ENCODE measurements around the gene GPRIN1. TPM values are rescaled to one million over a fixed set of nuclear protein-coding genes. Genes with fewer than 3 reads are reported as not detected.

GPRIN1 gene
- total RNA-seq, 1 donor: 7.1 TPM

GRCh38 chr5:176629317-176629852 lies 19.4 kb upstream of the GPRIN1 start:
- H3K4me3 ChIP-seq (ENCODE audit: low read depth, low read length): no peak overlapping the region
- no peak for DNase-seq (ENCODE audit: low read depth)
- TF ChIP-seq, protein P1, sequence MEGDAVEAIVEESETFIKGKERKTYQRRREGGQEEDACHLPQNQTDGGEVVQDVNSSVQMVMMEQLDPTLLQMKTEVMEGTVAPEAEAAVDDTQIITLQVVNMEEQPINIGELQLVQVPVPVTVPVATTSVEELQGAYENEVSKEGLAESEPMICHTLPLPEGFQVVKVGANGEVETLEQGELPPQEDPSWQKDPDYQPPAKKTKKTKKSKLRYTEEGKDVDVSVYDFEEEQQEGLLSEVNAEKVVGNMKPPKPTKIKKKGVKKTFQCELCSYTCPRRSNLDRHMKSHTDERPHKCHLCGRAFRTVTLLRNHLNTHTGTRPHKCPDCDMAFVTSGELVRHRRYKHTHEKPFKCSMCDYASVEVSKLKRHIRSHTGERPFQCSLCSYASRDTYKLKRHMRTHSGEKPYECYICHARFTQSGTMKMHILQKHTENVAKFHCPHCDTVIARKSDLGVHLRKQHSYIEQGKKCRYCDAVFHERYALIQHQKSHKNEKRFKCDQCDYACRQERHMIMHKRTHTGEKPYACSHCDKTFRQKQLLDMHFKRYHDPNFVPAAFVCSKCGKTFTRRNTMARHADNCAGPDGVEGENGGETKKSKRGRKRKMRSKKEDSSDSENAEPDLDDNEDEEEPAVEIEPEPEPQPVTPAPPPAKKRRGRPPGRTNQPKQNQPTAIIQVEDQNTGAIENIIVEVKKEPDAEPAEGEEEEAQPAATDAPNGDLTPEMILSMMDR (IDR thresholded peaks at IDR 0.05; ENCODE audit: insufficient read depth, low read length): no peak

DNA sequence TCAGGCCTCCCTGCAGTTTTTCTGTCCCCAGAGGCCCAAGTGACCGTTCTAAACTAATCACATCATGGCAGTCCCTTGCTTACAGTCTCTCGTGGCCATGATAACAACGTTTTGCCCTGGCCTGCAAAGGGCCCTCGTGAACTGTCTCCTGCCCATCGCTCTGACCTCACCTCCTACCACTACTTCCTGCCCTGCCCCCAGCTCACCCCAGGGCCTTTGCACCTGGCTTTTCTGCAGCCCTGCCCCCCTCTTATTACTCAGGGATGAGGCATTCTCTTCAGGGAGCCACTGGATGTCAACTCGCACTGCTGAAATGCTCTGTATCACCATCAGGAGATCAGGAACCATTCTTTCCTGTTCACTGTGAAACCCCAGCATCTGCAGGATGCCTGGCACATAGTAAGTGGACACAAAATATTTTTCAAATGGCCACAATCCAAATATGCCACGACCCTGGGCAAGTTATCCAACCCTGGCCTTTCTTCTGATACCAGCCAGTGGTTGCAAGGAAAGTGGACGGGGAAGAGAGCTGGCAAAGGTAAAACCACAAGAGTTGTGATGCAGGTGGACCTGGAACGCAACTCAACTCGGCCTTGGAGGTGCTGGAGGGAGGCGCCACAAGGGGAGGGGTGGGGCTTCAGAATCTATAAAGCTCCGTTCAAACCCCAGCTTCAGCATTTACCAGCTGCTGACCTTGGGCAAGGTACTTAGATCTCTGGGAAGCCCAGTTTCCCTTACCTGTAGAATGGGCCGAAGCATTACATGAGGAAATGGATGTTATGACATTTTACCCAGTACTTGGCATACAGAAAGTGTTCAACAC lies 18.7 kb upstream of the GPRIN1 start:
- DNase-seq (ENCODE audit: low read depth): no peak
- TF ChIP-seq, protein P1 (IDR thresholded peaks at IDR 0.05; ENCODE audit: insufficient read depth, low read length): no peak
- no peak overlapping the region for H3K4me3 ChIP-seq (ENCODE audit: low read depth, low read length)

DNA sequence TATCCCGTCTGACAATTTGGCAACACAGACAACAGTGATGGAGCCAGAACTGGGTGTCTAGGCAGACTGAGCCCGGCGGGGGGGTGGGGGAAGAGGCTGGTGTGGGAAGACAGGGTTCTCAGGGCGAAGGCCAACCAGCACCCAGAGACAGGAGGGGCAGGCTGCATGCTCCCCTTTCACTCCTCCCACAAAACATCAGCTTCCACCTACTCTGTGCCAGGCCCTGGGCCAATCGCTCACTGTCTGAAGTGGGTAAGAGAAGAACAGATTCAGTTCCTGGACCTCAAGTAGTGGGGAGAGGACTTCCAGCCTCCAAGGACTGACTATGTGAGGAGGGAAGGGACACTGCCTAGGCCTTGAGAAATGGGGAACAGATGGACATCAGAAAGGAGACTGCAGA lies 17.6 kb upstream of the GPRIN1 start:
- TF ChIP-seq, protein P1 (IDR thresholded peaks at IDR 0.05; ENCODE audit: insufficient read depth, low read length): no peak
- no peak overlapping the region for H3K4me3 ChIP-seq (ENCODE audit: low read depth, low read length)
- DNase-seq (ENCODE audit: low read depth): no peak

- H3K4me3 ChIP-seq (ENCODE audit: low read depth, low read length): no peak overlapping the region
- TF ChIP-seq, protein P1 (IDR thresholded peaks at IDR 0.05; ENCODE audit: insufficient read depth, low read length): no peak
- no peak for DNase-seq (ENCODE audit: low read depth)
Measured at GRCh38 chr5:176626876-176627236, 16.9 kb upstream of the GPRIN1 start.

DNA sequence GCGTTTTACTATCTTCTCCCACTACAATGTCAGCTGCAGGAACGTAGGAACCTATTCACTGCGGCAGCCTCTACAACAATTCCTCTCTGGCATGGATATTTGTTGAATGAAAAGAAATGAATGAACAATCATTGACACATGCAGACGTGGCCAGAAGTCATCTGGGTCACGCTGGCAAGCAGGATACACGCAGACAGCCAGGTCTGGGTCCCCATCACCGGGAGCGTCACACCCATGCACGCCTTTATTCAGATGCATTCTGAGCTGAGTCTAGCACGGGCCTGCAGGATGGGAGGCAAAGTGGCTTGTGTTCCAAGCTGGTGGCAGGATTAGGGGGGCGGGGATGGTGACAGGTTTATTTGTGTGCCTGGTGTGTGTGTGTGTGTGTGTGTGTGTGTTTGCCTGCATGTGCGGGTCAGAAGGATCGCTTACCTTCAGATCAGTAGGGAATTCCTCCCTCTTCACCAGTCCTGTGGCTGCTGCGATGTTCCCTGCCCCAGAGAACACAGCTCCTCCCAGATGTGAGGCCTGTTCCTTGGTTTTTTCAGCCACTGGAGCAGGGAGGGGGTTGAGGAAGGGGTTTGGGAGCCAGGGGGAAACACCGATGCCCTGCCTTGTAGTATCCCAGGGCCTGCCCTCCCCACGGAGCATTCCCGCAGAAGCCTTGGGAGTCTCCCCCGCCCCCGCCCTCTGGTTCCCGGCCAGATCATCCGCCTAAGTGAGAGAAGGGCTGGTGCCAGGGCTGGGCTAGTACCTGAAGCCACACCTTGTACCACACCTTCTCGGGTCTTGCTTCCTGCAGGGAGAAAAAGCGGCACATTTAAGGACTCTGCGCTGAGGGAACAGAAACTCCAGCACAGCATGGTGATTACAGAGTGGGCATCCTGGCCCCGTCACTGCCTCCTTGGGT lies 16.3 kb upstream of the GPRIN1 start:
- H3K4me3 ChIP-seq (ENCODE audit: low read depth, low read length): no peak overlapping the region
- no peak for DNase-seq (ENCODE audit: low read depth)
- TF ChIP-seq, protein P1 (IDR thresholded peaks at IDR 0.05; ENCODE audit: insufficient read depth, low read length): no peak

DNA sequence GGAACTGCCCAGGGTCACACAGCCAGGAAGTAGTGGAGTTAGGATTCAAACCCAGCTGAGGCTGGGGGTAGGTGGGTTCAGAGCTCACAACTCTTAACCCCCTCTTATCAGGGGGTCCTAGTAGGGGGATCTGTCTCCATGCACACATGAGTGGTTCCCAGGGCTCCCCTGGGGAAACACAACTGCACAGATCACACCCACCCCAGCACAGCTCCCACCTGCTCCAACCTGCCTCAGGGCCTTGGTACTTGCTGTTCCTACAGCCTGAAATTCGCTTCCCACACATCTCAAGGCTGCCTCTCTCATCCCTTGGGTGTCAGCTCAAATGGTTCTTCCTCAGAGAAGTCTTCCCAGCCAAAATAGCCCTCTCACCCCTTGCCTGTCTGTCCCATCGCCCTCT lies 15.6 kb upstream of the GPRIN1 start:
- no peak overlapping the region for H3K4me3 ChIP-seq (ENCODE audit: low read depth, low read length)
- no peak for DNase-seq (ENCODE audit: low read depth)
- TF ChIP-seq, protein P1 (IDR thresholded peaks at IDR 0.05; ENCODE audit: insufficient read depth, low read length): no peak

Data from fibroblast of the aortic adventitia (primary cell).